Activated CD8-positive, alpha-beta memory T cell treated with anti-CD3 and anti-CD28 coated beads, Interleukin-2, amount 50 U/mL, for 48 hours (primary cell): ENCODE results near the gene DDX1.
"Not testable (repeated sequence)": the region's sequence is repeated elsewhere in the genome, so short reads cannot be mapped to it uniquely, and the experiment has no call there.

Source experiments
- DNase-seq: peaks from one replicate; pipeline ENCODE4 v3.0.0-alpha.2; 2020

The DDX1 gene

DNA sequence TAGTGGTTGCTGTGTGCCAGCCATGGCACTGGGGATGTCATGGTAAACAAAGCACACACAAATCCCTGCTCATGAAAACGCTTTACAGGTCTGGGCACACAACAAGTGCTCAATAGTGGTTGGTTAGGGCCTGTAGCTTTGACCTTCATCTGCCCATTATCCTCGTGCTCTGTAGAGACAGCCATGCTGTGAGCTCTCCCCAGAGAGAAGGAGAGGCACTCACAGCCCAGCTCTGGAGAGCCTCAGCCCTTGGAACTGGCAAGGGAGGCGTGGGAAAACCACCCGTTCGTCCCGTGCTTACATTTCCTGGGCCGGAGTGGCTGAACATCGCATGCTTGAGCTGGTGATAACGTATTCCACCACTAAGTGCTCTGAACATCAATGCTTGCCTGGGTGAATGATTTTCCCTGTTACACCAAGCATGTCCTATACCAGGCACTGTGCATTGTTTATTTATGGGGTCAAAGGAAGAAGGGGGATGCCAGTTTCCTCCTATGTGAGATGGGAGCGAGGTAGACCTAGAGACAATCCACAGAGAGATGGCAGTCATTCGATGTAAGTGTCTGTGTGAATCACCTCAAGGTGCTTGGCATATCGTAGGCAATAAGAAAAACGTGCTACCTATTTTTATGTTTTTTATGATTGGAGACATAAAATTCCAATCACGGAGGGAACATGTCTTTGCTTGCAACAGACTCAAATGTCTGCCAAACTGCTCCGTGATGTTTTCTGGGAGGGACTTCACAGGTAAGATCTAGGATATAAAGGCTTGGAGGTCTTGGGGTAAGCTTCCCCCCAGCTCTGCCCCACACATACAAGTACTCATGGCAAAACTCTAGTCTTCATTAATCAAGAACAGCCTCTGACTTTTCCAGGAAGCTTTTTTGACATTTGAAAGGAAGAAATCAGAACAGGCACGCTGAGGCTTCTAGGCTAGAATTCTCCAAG is 75.5 kb downstream of the DDX1 start:
- DNase-seq: no peak

- DNase-seq: no peak
Observed at GRCh38 chr2:15667809-15668556, 76.3 kb downstream of the DDX1 start.

GRCh38 chr2:15668611-15669305 is 77.1 kb downstream of the DDX1 start:
- no peak for DNase-seq

- DNase-seq: no peak
Observed at GRCh38 chr2:15669375-15669910, 77.8 kb downstream of the DDX1 start.

- DNase-seq: no peak
Observed at GRCh38 chr2:15670469-15670868, 78.8 kb downstream of the DDX1 start.

DNA sequence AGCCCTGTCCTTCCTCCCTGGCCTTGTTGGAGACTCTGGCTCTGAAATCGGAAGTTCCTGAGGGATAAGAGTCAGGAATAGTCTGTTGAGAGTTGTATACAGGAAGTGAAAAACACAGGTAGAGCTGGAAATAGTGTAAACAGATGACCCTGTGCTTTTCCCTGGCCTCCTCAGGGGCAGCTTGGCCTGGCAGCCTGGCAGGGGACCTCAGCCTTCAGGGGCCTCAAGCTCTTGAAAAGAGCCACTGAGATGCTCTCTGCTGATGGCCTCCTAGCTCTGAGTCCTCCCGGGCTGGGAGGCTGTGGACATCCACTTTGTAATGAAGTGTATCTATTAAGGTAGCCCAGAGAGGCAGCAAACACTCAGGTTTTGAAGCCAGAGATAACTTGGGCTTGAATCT is 79.3 kb downstream of the DDX1 start:
- DNase-seq: no peak

DNA sequence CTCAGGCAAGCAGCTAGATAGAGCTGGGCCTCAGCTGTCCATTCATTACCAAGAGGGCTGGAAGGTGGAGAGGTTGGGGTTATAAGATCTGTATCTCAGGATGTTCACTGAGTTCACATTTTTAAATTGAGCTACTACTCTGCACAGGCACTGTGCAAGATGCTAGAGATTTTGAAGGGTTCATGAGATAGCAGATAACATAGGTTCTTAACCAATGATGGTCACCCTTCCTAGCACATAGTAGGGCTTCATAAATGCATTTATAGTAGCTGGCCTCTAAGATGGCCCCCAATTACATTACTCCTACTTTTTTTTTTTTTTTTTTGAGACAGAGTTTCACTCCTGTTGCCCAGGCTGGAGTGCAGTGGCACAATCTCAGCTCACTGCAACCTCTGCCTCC is 79.7 kb downstream of the DDX1 start:
- DNase-seq: no peak

DNA sequence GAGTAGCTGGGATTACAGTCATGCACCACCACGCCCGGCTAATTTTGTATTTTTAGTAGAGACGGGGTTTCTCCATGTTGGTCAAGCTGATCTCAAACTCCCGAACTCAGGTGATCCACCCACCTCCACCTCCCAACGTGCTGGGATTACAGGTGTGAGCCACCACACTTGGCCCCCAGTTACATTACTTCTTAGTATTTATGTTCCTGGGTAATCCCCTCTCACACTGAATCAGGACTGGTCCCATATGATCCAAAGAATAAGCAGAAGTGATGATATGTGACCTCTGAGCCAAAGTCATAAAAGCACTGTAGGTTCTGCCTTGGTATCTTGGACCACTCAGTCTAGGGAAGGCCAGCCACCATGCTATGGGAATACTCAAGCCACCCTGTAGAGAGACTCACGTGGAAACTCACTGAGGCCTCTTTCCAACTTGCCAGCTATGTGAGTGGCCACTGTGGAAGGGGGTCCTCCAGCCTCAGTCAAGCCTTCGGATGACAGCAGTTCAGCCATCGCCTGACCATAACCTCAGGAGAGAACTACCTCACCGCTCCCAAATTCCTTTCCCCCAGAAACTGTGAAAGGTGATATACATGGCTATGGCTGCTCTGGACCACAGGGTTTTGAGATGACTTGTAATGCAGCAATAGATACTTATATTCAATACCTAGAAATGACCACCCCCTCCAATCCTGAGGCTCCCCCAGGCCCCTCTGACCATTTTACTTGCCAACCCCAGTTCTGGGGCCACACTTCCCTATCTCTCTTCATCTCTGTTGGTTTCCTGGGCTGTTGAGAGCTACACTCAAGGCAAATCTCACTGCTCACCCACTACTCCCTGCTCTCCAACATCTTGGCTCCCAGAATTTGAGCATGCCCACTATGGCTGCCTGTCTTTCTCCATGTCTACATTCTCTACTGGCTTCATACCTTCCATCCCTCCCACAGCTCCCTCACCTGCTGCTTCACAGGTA is 80.5 kb downstream of the DDX1 start:
- DNase-seq: no peak

GRCh38 chr2:15672961-15673918 is 81.6 kb downstream of the DDX1 start:
- no peak for DNase-seq

DNA sequence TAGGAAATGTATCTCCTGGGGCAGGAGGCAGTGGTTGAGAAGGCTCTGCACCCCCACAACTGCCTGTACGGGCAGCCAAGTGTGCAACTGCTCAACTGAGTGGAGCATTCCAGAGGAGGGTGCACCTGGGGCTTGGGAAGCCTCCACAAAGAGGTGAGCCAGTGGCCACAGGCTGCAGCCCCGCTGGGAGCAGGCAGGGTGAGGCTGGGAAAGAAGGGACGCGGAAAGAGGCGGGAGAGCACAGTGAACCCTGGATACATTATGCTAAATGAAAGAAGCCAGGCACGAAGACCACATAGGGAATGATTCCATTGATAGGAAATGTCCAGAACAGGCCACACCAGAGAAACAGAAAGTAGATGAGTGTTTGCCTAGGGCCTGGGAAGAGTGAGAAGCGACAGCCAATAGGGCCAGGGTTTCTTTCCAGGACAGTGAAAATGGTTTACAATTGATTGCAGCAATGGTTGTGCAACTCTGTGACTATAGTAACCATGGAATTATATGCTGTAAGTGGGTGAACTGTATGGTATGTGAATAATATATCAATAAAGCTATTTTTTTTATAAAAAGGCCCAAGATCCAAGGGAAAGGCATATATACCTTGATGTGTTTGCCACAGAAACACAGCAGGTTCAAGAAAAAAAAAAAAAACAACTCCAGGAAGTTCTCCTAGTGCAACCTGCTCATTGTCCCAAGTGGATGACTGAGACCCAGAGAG is 82.4 kb downstream of the DDX1 start:
- DNase-seq: no peak

GRCh38 chr2:15674637-15675455 is 83.2 kb downstream of the DDX1 start:
- DNase-seq: no peak

GRCh38 chr2:15675456-15676195 is 84.0 kb downstream of the DDX1 start:
- no peak for DNase-seq

DNA sequence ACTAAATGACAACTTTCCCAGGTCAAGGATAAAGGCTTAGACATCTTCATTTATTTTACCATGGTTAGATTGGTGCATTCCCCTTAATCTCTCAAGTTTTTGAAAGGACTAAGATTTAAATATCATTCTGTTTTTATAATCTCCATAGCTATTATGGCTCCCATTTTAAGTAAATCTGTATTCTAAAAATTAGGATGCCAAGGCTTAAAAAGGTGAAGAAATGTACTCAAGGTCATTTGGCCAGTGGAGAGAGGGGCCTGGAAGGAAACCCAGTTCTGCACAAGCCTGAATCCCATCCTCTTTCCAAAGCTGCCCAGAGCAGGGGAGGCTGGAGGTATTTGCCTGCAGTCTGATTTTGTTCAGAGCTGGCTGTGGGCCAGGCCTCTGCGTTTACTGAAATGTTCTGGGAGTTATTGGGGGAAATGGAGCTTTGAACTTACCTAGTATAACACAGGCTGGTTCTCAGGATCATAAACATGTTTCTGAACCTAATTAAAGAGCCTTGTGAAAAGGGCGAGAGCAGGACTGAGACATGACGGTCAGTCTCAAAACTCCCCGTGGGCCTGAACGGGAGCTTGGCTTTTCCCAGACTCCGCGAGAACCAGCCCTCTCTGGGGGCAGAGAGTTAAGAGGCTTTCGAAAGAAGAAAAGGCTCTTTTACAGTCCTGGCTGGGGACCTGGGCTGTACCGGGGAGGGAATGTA is 85.6 kb downstream of the DDX1 start:
- DNase-seq: no peak

GRCh38 chr2:15678346-15678745 is 86.7 kb downstream of the DDX1 start:
- DNase-seq: no peak

DNA sequence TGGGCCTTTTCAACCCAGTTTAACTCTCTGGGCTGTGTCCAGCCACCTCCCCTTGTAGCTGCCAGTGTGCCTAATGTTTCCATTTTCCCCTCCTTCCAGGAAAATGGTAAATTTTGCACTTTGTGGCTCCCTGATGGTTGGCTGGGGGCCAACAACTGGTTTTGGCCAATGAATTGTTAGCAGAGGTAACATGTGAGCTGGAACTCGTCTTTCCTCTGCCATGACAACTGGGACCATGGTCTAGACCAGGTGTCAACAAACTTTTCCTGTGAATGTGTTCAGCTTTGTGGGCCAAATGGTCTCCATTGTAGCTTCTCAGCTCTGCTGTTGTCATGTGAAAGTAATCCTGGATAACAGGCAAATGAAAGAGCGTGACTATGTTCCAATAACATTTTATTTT is 87.2 kb downstream of the DDX1 start:
- no peak for DNase-seq

DNA sequence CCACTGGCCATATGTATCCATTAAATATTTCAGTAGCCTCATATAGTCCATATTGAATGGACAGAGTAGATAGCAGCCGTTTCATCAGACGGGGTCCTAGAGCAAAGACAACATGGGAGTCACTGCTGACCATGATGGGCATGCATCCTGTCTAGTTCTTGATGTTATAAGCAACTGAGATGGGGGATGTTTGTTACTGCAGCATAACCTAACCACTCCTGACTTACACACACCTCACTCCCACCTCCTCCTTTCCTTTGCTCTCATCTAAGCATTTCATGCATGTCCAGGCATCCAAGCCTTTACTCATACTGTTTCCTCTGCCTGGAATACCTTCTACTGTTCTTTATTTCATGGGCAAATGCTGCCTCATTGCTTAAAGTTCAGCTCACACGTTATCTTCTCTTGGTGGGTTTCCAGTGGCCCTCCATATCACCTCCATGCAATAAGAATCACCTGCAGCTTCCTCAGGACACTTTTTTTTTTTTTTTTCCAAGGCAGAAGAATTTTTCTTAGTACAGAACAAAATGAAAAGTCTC is 87.8 kb downstream of the DDX1 start:
- DNase-seq: no peak

DNA sequence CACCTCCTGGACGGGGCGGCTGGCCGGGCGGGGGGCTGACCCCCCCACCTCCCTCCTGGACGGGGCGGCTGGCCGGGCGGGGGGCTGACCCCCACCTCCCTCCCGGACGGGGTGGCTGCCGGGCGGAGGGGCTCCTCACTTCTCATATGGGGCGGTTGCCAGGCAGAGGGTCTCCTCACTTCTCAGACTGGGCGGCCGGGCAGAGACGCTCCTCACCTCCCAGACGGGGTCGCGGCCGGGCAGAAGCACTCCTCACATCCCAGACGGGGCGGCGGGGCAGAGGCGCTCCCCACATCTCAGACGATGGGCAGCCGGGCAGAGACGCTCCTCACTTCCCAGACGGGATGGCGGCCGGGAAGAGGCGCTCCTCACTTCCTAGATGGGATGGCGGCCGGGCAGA is 88.5 kb downstream of the DDX1 start:
- not testable (repeated sequence) for DNase-seq
